RWPE2 (cell line): ENCODE data around the gene CDHR3.
"Not testable (repeated sequence)": the region's sequence is repeated elsewhere in the genome, so short reads cannot be mapped to it uniquely, and the experiment has no call there.

Source experiments
- ATAC-seq: fragments of 200-7000 bp; cut with Tn5 transposase; 3 replicates; pipeline ENCODE4 v1.9.1; 2021; ENCODE audit warnings: low read depth
- DNase-seq: peaks from one replicate; pipeline ENCODE4 v3.0.0-alpha.2; 2020; ENCODE audit warnings: low spot score
- H3K27ac ChIP-seq: fragments of 450-650 bp; 2 replicates; pipeline ENCODE4 v1.5.1; 2017; ENCODE audit warnings: mild to moderate bottlenecking; ENCODE audit not compliant: poor library complexity, severe bottlenecking
- H3K27me3 ChIP-seq: fragments of 250-450 bp; sonication (Bioruptor Pico); 2 replicates; pipeline ENCODE4 v1.5.1; 2021; ENCODE audit warnings: mild to moderate bottlenecking, moderate library complexity; ENCODE audit not compliant: insufficient read depth, poor library complexity, severe bottlenecking
- H3K36me3 ChIP-seq: fragments of 250-450 bp; sonication (Bioruptor Pico); 2 replicates; pipeline ENCODE4 v1.5.1; 2020; ENCODE audit warnings: low read depth, mild to moderate bottlenecking, moderate library complexity
- H3K4me1 ChIP-seq: fragments of 250-450 bp; sonication (Bioruptor Pico); 2 replicates; pipeline ENCODE4 v1.5.1; 2021; ENCODE audit warnings: mild to moderate bottlenecking, moderate library complexity; ENCODE audit not compliant: insufficient read depth, poor library complexity, severe bottlenecking
- H3K4me3 ChIP-seq: fragments of 250-450 bp; sonication (Bioruptor Pico); 2 replicates; pipeline ENCODE4 v1.5.1; 2021; ENCODE audit warnings: mild to moderate bottlenecking, moderate library complexity; ENCODE audit not compliant: severe bottlenecking
- H3K9me3 ChIP-seq: fragments of 250-450 bp; sonication (Bioruptor Pico); 2 replicates; pipeline ENCODE4 v1.5.1; 2021; ENCODE audit warnings: mild to moderate bottlenecking, moderate library complexity; ENCODE audit not compliant: severe bottlenecking
- CTCF ChIP-seq: fragments of 450-650 bp; IDR thresholded peaks from one replicate; pipeline ENCODE4 v1.5.1; 2017; ENCODE audit warnings: mild to moderate bottlenecking, moderate library complexity; ENCODE audit not compliant: poor library complexity, severe bottlenecking

The CDHR3 gene

GRCh38 chr7:106001196-106001595, 38.1 kb downstream of the CDHR3 start:
- H3K27ac ChIP-seq, result no peak overlapping the region
- TF ChIP-seq CTCF, result no peak
- H3K36me3 ChIP-seq, result no peaks in the 10 kb centered on the region
- H3K4me3 ChIP-seq, result no peak overlapping the region
- ATAC-seq, result no peak
- no peaks in the 10 kb centered on the region for H3K27me3 ChIP-seq
- no peak for DNase-seq
- H3K9me3 ChIP-seq, result peaks cover 3% of the 10 kb centered on the region
- H3K4me1 ChIP-seq, result no peaks in the 10 kb centered on the region

DNA sequence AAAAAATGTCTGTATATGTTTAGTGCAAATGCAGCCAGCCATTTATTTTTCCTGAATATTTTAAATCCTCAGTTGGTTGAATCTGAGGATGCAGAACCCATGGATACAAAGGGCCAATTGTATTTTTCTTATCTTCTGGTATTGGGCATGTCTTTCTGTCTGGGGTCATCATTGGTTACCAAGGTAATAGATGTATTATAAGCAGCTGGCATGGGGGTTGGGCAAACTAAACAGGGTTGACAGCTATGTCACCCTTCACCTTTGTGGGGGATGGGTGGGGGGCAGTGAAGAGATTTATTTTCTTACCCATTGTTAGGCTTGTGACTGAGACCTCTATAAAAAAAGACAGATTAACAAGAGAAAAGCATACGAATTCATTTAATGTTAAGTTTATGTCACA, 38.8 kb downstream of the CDHR3 start:
- H3K4me3 ChIP-seq, result no peak overlapping the region
- DNase-seq (no peak), ATAC-seq (no peak)
- no peaks in the 10 kb centered on the region for H3K27me3 ChIP-seq
- no peak overlapping the region for H3K27ac ChIP-seq
- no peaks in the 10 kb centered on the region for H3K36me3 ChIP-seq
- H3K9me3 ChIP-seq, result peaks cover 3% of the 10 kb centered on the region
- H3K4me1 ChIP-seq, result no peaks in the 10 kb centered on the region
- TF ChIP-seq CTCF, result no peak

DNA sequence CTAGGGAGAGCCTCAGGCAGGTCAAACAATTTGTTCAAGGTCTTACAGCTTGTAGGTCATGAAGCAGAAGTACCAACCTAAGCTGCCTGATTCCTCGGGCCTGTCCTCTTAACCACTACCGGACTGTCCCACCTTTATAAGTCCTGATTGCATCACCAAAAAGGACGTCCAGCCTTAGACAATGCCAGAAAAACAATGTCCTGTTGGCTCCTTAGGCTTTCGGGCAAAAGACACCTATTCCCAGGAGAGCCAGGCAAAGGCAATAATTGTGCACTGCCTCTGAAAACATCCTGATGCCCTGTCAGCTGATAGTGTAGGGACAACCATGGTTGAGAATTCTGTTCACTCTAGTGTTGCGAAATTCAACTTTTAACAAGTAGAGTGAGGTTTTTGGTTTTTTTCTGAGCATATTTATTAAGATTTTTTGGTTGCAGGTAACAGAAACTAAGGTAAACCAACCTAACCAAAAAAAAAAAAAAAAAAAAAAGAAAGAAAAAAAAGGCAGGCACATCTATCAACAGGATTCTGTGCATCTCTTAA, 40.5 kb downstream of the CDHR3 start:
- no peak overlapping the region for H3K4me3 ChIP-seq
- peaks cover 3% of the 10 kb centered on the region for H3K9me3 ChIP-seq
- no peak for TF ChIP-seq CTCF
- H3K27ac ChIP-seq, result no peak overlapping the region
- DNase-seq (no peak), ATAC-seq (no peak)
- H3K27me3 ChIP-seq, result no peaks in the 10 kb centered on the region
- H3K4me1 ChIP-seq, result no peaks in the 10 kb centered on the region
- no peaks in the 10 kb centered on the region for H3K36me3 ChIP-seq

GRCh38 chr7:106006906-106007305, 43.8 kb downstream of the CDHR3 start:
- Histone ChIP-seq H3K27ac (no peak overlapping the region), H3K9me3 (peaks cover 3% of the 10 kb centered on the region)

DNA sequence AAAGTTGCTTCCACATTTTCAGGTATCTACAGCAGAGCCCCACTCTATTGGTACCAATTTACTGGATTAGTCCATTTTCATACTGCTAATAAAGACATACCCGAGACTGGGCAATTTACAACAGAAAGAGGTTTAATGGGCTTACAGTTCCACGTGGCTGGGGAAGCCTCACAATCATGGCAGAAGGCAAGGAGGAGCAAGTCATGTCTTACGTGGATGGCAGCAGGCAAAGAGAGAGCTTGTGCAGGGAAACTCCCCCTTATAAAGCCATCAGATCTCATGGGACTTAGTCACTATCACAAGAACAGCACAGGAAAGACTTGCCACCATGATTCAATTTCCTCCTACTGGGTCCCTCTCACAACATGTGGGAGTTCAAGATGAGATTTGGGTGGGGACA, 44.7 kb downstream of the CDHR3 start:
- H3K27me3 ChIP-seq, H3K36me3 ChIP-seq, H3K27ac ChIP-seq, H3K4me3 ChIP-seq, DNase-seq, ATAC-seq, H3K4me1 ChIP-seq, H3K9me3 ChIP-seq: not testable (repeated sequence)

More at GRCh38 chr7:106006906-106007305, 43.8 kb downstream of the CDHR3 start:
- Histone ChIP-seq H3K4me3 (no peak overlapping the region), H3K27me3 (no peaks in the 10 kb centered on the region), H3K4me1 (no peaks in the 10 kb centered on the region), H3K36me3 (no peaks in the 10 kb centered on the region)
- DNase-seq (no peak), ATAC-seq (no peak)
- TF ChIP-seq CTCF, result no peak
